ENCODE measurements around the gene WWTR1. TPM values are rescaled to one million over a fixed set of nuclear protein-coding genes. Genes with fewer than 3 reads are reported as not detected.

Gene WWTR1
- total RNA-seq, 6 donors from 2014 or later: 77.5 to 119 (median 107) TPM

- ATAC-seq (ENCODE audit: low FRiP score in 2 of 2) (peak; percentile 84 to 87), DNase-seq (peak in 1 of 2 donors; percentile 62)
- no peak overlapping the region for H3K4me3 ChIP-seq
- H3K27me3 ChIP-seq: no peaks in the 10 kb centered on the region
- 50 to 67% methylated on average over 13 of the region's 13 CpGs for WGBS, 2 donors
- TF ChIP-seq EP300 (IDR thresholded peaks at IDR 0.05) (no peak), POLR2A (IDR thresholded peaks at IDR 0.05) (no peak), CTCF (IDR thresholded peaks at IDR 0.05) (no peak), POLR2AphosphoS5 (IDR thresholded peaks at IDR 0.05) (no peak)
- H3K36me3 ChIP-seq: no peaks in the 10 kb centered on the region
- H3K27ac ChIP-seq: peak overlapping the region; percentile 1 to 67 (median 52)
- no peaks in the 10 kb centered on the region for H3K9me3 ChIP-seq
- H3K4me1 ChIP-seq: peaks cover 7 to 22% (median 14%) of the 10 kb centered on the region in 4 donors
Measured at GRCh38 chr3:149547954-149548668, 109.7 kb downstream of the WWTR1 start.

- Histone ChIP-seq H3K36me3 (peaks cover 0 to 2% (median 0%) of the 10 kb centered on the region in 4 donors), H3K27ac (peak overlapping the region in 3 of 4 donors; percentile 1 to 67 (median 59)), H3K27me3 (no peaks in the 10 kb centered on the region), H3K9me3 (no peaks in the 10 kb centered on the region), H3K4me1 (peaks cover 9 to 22% (median 16%) of the 10 kb centered on the region in 4 donors), H3K4me3 (no peak overlapping the region)
- ATAC-seq (ENCODE audit: low FRiP score in 2 of 2): peak in 1 of 2 donors; percentile 83
- no peak for DNase-seq
- no peak for TF ChIP-seq POLR2A (IDR thresholded peaks at IDR 0.05)
- WGBS, 2 donors: 64 to 81% methylated on average over 9 of the region's 9 CpGs
Measured at GRCh38 chr3:149547413-149547812, 110.4 kb downstream of the WWTR1 start.

GRCh38 chr3:149545049-149545448 lies 112.8 kb downstream of the WWTR1 start:
- ATAC-seq (ENCODE audit: low FRiP score in 2 of 2): no peak
- Histone ChIP-seq H3K27me3 (no peaks in the 10 kb centered on the region), H3K4me1 (peaks cover 18 to 28% (median 20%) of the 10 kb centered on the region in 4 donors), H3K4me3 (no peak overlapping the region), H3K9me3 (no peaks in the 10 kb centered on the region), H3K36me3 (peaks cover 0 to 16% (median 3%) of the 10 kb centered on the region in 4 donors), H3K27ac (peak overlapping the region in 1 of 4 donors; percentile 40)
- no peak for TF ChIP-seq POLR2AphosphoS5 (IDR thresholded peaks at IDR 0.05)
- TF ChIP-seq EP300 (IDR thresholded peaks at IDR 0.05): no peak
- no peak for TF ChIP-seq POLR2A (IDR thresholded peaks at IDR 0.05)
- TF ChIP-seq CTCF (IDR thresholded peaks at IDR 0.05): no peak
- DNase-seq: no peak
- 93 to 99% methylated on average over 2 of the region's 2 CpGs for WGBS, 2 donors

GRCh38 chr3:149542375-149543312 lies 115.2 kb downstream of the WWTR1 start:
- no peak for TF ChIP-seq POLR2AphosphoS5 (IDR thresholded peaks at IDR 0.05)
- TF ChIP-seq EP300 (IDR thresholded peaks at IDR 0.05): no peak
- no peak for TF ChIP-seq POLR2A (IDR thresholded peaks at IDR 0.05)
- TF ChIP-seq CTCF (IDR thresholded peaks at IDR 0.05): no peak

GRCh38 chr3:149541091-149541491 lies 116.7 kb downstream of the WWTR1 start:
- Histone ChIP-seq H3K27me3 (no peaks in the 10 kb centered on the region), H3K9me3 (no peaks in the 10 kb centered on the region), H3K4me1 (peaks cover 18 to 29% (median 21%) of the 10 kb centered on the region in 4 donors), H3K4me3 (no peak overlapping the region), H3K27ac (peak overlapping the region in 2 of 4 donors; percentile 62 to 69), H3K36me3 (peaks cover 0 to 16% (median 3%) of the 10 kb centered on the region in 4 donors)
- ATAC-seq (ENCODE audit: low FRiP score in 2 of 2): no peak
- 52 to 58% methylated on average over 3 of the region's 3 CpGs for WGBS, 2 donors
- TF ChIP-seq POLR2A (IDR thresholded peaks at IDR 0.05): no peak
- no peak for TF ChIP-seq CTCF (IDR thresholded peaks at IDR 0.05)
- TF ChIP-seq POLR2AphosphoS5 (IDR thresholded peaks at IDR 0.05): no peak
- no peak for TF ChIP-seq EP300 (IDR thresholded peaks at IDR 0.05)
- no peak for DNase-seq

More at GRCh38 chr3:149542375-149543312, 115.2 kb downstream of the WWTR1 start:
- DNase-seq: no peak
- ATAC-seq (ENCODE audit: low FRiP score in 2 of 2): peak; percentile 21 to 80
- H3K9me3 ChIP-seq: no peaks in the 10 kb centered on the region
- peaks cover 0 to 16% (median 3%) of the 10 kb centered on the region in 4 donors for H3K36me3 ChIP-seq
- H3K4me1 ChIP-seq: peaks cover 8 to 20% (median 15%) of the 10 kb centered on the region in 4 donors
- 74 to 75% methylated on average over 9 of the region's 9 CpGs for WGBS, 2 donors
- H3K27me3 ChIP-seq: no peaks in the 10 kb centered on the region
- no peak overlapping the region for H3K4me3 ChIP-seq
- H3K27ac ChIP-seq: peak overlapping the region; percentile 2 to 69 (median 32)

Data from upper lobe of left lung (tissue), 6 donors.